GM23248 (cell line): ENCODE data around the gene CTNND2.

Experiments
- EZH2 ChIP-seq: fragments of 200-600 bp; sonication (generic); IDR thresholded peaks from 2 replicates; pipeline ENCODE4 v1.6.1; 2018; ENCODE audit warnings: antibody characterized with exemption, mild to moderate bottlenecking; ENCODE audit not compliant: insufficient read depth, poor library complexity, severe bottlenecking
- EZH2phosphoT487 ChIP-seq: fragments of 200-600 bp; sonication (generic); IDR thresholded peaks from 2 replicates; pipeline ENCODE4 v1.6.1; 2018; ENCODE audit warnings: antibody characterized with exemption, moderate library complexity, mild to moderate bottlenecking, low read depth; ENCODE audit not compliant: insufficient read depth

DNA sequence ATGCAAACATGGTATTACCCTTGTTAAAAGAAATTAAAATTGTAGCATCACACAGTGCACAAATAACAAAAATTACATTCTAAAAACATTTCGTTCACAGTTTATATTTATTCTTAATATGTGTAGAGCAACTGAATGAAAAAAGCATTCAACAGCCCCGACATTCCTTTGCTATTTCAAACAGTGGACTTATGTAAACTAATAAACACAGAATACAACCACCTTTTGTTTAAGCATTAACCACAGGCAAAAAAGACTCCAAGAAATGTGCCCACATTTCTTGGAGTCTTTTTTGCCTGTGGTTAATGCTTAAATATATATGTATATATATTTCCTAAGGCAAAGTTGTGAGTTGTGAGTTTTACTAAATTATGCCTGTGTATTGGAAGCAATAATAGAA, 610.7 kb downstream of the CTNND2 start:
- TF ChIP-seq EZH2, result no peak
- TF ChIP-seq EZH2phosphoT487, result no peak
